HL-60 (cell line): ENCODE data around the gene PKIB.

ENCODE experiments used
- POLR2AphosphoS5 ChIP-seq: IDR thresholded peaks from 2 replicates; pipeline ENCODE4 v1.6.1; 2012; ENCODE audit warnings: low read depth
- SPI1 ChIP-seq: IDR thresholded peaks from 2 replicates; pipeline ENCODE4 v1.6.1; 2012; ENCODE audit warnings: low read depth, mild to moderate bottlenecking, borderline replicate concordance
- TF ChIP-seq, protein P1 (sequence below): IDR thresholded peaks from one replicate; pipeline ENCODE4 v1.5.1; 2011; ENCODE audit warnings: low read length, control low read depth, inconsistent platforms; ENCODE audit not compliant: insufficient read depth

- TF ChIP-seq, protein P1, sequence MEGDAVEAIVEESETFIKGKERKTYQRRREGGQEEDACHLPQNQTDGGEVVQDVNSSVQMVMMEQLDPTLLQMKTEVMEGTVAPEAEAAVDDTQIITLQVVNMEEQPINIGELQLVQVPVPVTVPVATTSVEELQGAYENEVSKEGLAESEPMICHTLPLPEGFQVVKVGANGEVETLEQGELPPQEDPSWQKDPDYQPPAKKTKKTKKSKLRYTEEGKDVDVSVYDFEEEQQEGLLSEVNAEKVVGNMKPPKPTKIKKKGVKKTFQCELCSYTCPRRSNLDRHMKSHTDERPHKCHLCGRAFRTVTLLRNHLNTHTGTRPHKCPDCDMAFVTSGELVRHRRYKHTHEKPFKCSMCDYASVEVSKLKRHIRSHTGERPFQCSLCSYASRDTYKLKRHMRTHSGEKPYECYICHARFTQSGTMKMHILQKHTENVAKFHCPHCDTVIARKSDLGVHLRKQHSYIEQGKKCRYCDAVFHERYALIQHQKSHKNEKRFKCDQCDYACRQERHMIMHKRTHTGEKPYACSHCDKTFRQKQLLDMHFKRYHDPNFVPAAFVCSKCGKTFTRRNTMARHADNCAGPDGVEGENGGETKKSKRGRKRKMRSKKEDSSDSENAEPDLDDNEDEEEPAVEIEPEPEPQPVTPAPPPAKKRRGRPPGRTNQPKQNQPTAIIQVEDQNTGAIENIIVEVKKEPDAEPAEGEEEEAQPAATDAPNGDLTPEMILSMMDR, result no peak
- TF ChIP-seq POLR2AphosphoS5, result no peak
- TF ChIP-seq SPI1, result no peak
Measured at GRCh38 chr6:122610690-122611455, 668 bp downstream of the PKIB start.
